Vagina (tissue), 2 donors: ENCODE results near the gene CTSS.

Source experiments
- CTCF ChIP-seq, 3 experiments: fragments of 450-650 bp in 2 of 3; fragments of 200-600 bp in 1 of 3; sonication (generic) in 1 of 3; IDR thresholded peaks; one replicate each; pipeline ENCODE4 v1.5.1; 2017 to 2019; ENCODE audit warnings: antibody characterized with exemption in 3 of 3, mild to moderate bottlenecking in 2 of 3, moderate library complexity in 2 of 3
- POLR2A ChIP-seq, 2 donors: fragments of 450-650 bp; IDR thresholded peaks; one replicate each; pipeline ENCODE4 v1.6.1; 2017; ENCODE audit warnings: antibody characterized with exemption in 2 of 2, mild to moderate bottlenecking in 2 of 2, moderate library complexity in 2 of 2

GRCh38 chr1:150809651-150810050 is 44.1 kb upstream of the CTSS start:
- TF ChIP-seq CTCF (IDR thresholded peaks at IDR 0.05): no peak
- no peak for TF ChIP-seq POLR2A (IDR thresholded peaks at IDR 0.05)
